ENCODE data around the gene TTC4. TPM values are rescaled to one million over a fixed set of nuclear protein-coding genes. Genes with fewer than 3 reads are reported as not detected.

The TTC4 gene
- total RNA-seq, 1 experiment from 2014 or later: 30.8 TPM

GRCh38 chr1:54777431-54777830 lies 61.8 kb downstream of the TTC4 start:
- no CpG with 5 or more reads among the region's 4 CpGs for WGBS (ENCODE audit: extremely low coverage, insufficient read length, low lambda C conversion rate)
- no peak overlapping the region for H3K4me2 ChIP-seq (ENCODE audit: insufficient read depth, insufficient read length, low read length)
- H3K4me3 Mint-ChIP-seq: no peak overlapping the region

More at GRCh38 chr1:54777431-54777830, 61.8 kb downstream of the TTC4 start:
- H3K4ac ChIP-seq (ENCODE audit: low read depth, low read length): no peak overlapping the region
- H3K23ac ChIP-seq (ENCODE audit: insufficient read length, low read depth, low read length): no peak overlapping the region
- no peak overlapping the region for H3K27ac ChIP-seq (ENCODE audit: insufficient read length, low read depth, low read length)
- H3K9me3 Mint-ChIP-seq: no peaks in the 10 kb centered on the region; a peak in 1 of 5 replicates
- no peaks in the 10 kb centered on the region for H3K4me1 ChIP-seq (ENCODE audit: insufficient read depth, low read length)
- no peak overlapping the region for H2AK5ac ChIP-seq (ENCODE audit: insufficient read length, low read length)
- no peak overlapping the region for H4K8ac ChIP-seq (replicated peaks; ENCODE audit: insufficient read length, low read depth, low read length)
- H3K27me3 Mint-ChIP-seq (ENCODE audit: low read depth): peaks cover 33% of the 10 kb centered on the region
- no peaks in the 10 kb centered on the region for H4K20me1 ChIP-seq (ENCODE audit: control insufficient read depth, insufficient read depth, insufficient read length)
- H3K27me3 ChIP-seq (ENCODE audit: insufficient read depth, low read length): peaks cover 3% of the 10 kb centered on the region; the same call in 1 of the 2 replicates
- H3K79me1 ChIP-seq (ENCODE audit: insufficient read depth, low read depth, low read length, poor library complexity, severe bottlenecking): no peaks in the 10 kb centered on the region
- H3K14ac ChIP-seq (ENCODE audit: insufficient read depth, low read length): no peak overlapping the region
- H4K5ac ChIP-seq (ENCODE audit: insufficient read length, low read depth, low read length): no peak overlapping the region
- TF ChIP-seq, protein P1, sequence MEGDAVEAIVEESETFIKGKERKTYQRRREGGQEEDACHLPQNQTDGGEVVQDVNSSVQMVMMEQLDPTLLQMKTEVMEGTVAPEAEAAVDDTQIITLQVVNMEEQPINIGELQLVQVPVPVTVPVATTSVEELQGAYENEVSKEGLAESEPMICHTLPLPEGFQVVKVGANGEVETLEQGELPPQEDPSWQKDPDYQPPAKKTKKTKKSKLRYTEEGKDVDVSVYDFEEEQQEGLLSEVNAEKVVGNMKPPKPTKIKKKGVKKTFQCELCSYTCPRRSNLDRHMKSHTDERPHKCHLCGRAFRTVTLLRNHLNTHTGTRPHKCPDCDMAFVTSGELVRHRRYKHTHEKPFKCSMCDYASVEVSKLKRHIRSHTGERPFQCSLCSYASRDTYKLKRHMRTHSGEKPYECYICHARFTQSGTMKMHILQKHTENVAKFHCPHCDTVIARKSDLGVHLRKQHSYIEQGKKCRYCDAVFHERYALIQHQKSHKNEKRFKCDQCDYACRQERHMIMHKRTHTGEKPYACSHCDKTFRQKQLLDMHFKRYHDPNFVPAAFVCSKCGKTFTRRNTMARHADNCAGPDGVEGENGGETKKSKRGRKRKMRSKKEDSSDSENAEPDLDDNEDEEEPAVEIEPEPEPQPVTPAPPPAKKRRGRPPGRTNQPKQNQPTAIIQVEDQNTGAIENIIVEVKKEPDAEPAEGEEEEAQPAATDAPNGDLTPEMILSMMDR (conservative IDR thresholded peaks at IDR 0.05): no peak
- H2AFZ ChIP-seq (ENCODE audit: low read length): no peak overlapping the region
- H2BK12ac ChIP-seq (ENCODE audit: insufficient read length, low read depth, low read length): no peak overlapping the region
- H2BK15ac ChIP-seq (ENCODE audit: low read depth, low read length): no peak overlapping the region
- H3K4me1 Mint-ChIP-seq: peaks cover 7 to 19% of the 10 kb centered on the region in 2 experiments
- no peak overlapping the region for H2BK20ac ChIP-seq (ENCODE audit: low read depth, low read length, poor library complexity, severe bottlenecking)
- H3K18ac ChIP-seq (ENCODE audit: insufficient read length, low read depth, low read length): no peak overlapping the region
- H3K9ac ChIP-seq (ENCODE audit: extremely low read depth, insufficient read length, low read length): no peak overlapping the region
- H2BK120ac ChIP-seq (ENCODE audit: low read depth, low read length, poor library complexity, severe bottlenecking): no peak overlapping the region
- H3K27ac Mint-ChIP-seq: no peak overlapping the region
- no peak overlapping the region for H4K91ac ChIP-seq (ENCODE audit: insufficient read length, low read depth, low read length)
- H2BK5ac ChIP-seq (ENCODE audit: insufficient read length, low read length): no peak overlapping the region
- no peaks in the 10 kb centered on the region for H3K23me2 ChIP-seq (ENCODE audit: insufficient read length, low read depth, low read length, poor library complexity, severe bottlenecking)
- no peaks in the 10 kb centered on the region for H3K36me3 Mint-ChIP-seq (ENCODE audit: insufficient read depth in 1 of 3, low read depth in 3 of 3)
- no peak overlapping the region for H3K56ac ChIP-seq (ENCODE audit: insufficient read length, low read depth, low read length)
- no peak overlapping the region for H3T11ph ChIP-seq (ENCODE audit: low read length)
- DNase-seq: no peak
- H3K9me3 ChIP-seq (ENCODE audit: control insufficient read depth, low read depth, low read length): no peaks in the 10 kb centered on the region
- H3K79me2 ChIP-seq (ENCODE audit: insufficient read depth, low read length): no peaks in the 10 kb centered on the region
